ENCODE results near the gene NAPB.

GRCh38 chr20:23343590-23343989, 77.7 kb downstream of the NAPB start:
- no peak for TF ChIP-seq POLR2AphosphoS5 (IDR thresholded peaks at IDR 0.05)
- no peak for TF ChIP-seq MXI1 (conservative IDR thresholded peaks at IDR 0.05; ENCODE audit: poor library complexity, severe bottlenecking)
- TF ChIP-seq CTCF (IDR thresholded peaks at IDR 0.05; ENCODE audit: poor library complexity, severe bottlenecking), result no peak
- no peak for TF ChIP-seq REST (IDR thresholded peaks at IDR 0.05; ENCODE audit: borderline replicate concordance)
- TF ChIP-seq RAD21 (conservative IDR thresholded peaks at IDR 0.05), result no peak
- no peak for TF ChIP-seq EP300 (conservative IDR thresholded peaks at IDR 0.05; ENCODE audit: poor library complexity, severe bottlenecking)

Data from neural cell (in vitro differentiated cells).